Jurkat, Clone E6-1 (cell line): ENCODE measurements around the gene LBH.
A peak's percentile ranks its signal among the peaks of the same experiment; 100 is the strongest.

Source experiments
- DNase-seq: peaks from one replicate; pipeline ENCODE4 v3.0.0-alpha.2; 2011; ENCODE audit warnings: low read depth, low spot score
- H3K4me3 ChIP-seq: 2 replicates; pipeline ENCODE4 v1.5.1; 2011; ENCODE audit warnings: mild to moderate bottlenecking, low read length, control low read depth, moderate library complexity

Gene LBH

DNA sequence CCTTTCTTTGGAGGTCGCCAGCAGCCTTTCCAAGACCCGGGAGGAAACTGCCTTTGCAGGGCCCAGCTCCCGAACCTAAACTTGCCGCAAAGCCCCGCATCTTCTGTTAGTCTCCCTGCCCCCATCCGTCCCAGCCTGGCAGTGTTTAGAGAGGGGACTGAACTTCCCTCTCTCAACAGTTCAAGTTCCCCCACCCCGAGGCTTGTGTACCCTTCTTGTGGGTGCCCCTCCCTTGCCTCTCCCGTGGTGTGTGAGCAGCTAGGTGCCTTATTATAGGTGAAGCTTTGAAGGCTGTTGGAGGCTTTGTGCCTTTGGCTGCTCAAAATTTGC, 1.4 kb downstream of the LBH start:
- no peak for DNase-seq
- peak overlapping the region; percentile 60 for H3K4me3 ChIP-seq

DNA sequence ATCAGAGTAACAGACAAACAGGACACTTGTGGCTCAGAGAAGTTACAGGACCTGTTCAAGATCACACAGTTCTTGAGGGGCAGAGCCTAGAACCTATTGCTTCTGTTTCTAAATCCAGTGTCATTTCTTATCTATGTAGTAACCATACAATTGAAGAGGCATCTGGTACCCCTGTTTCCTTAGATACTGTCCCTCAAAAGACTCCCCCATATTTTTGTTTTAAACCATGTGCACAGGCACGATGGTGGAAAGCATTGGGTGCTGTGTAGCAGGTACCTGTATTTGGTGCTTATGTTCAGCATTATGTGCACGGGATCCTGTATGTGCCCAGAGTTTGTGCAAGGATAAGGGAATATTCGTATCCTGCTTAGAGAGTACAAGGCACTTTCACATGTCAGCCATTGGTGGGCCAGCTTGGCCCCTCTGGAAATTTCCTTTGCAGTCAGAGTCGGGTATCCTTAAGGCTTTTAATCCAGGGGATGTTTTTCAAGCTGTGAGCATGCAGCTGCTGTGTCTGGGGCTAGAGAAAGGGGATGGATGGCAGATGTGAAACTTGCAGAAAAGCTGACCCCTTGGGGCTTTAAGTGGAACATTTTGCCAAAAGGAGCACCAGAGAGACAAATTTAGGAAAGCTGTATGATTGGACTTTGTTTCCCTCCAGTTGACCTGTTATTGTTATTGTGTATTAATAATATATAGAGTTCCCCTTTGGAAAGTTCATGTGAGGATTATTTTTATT, 2.1 kb downstream of the LBH start:
- no peak for DNase-seq
- H3K4me3 ChIP-seq = peak overlapping the region; percentile 60

DNA sequence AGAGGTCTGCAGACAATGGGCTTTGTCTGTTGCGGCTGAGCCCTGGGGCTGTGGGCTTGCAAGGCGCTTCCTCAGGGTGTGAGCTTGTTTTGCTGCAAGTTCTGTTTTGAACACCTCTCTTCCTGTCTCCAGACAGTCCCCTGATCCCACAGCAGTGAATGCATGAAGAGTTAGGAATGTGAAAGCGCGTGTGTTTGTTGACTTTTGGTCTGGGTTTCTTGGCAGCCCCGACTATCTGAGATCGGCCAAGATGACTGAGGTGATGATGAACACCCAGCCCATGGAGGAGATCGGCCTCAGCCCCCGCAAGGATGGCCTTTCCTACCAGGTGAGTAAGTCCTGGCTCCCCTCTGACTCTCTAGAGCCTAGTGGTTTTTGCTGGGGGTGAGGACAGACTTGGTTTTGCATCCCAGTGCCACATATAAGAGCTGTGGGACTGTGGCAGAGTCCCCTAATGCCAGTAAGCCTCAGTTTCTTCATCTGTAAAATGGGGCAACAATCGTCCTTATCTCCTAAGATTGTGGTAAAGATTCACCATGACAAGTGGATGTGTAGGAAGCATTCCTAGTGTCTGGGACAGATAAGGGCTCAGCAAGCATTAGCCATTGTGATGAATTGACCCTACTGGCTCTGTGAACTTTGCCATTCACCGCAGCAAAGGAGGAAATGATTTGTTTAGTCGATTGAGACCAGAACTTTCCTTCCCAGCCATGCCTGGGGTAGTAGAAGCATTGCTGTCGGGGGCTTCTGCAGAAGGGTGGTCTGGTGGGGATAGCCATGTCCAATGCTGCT, 3.0 kb downstream of the LBH start:
- DNase-seq = no peak
- no peak overlapping the region for H3K4me3 ChIP-seq

DNA sequence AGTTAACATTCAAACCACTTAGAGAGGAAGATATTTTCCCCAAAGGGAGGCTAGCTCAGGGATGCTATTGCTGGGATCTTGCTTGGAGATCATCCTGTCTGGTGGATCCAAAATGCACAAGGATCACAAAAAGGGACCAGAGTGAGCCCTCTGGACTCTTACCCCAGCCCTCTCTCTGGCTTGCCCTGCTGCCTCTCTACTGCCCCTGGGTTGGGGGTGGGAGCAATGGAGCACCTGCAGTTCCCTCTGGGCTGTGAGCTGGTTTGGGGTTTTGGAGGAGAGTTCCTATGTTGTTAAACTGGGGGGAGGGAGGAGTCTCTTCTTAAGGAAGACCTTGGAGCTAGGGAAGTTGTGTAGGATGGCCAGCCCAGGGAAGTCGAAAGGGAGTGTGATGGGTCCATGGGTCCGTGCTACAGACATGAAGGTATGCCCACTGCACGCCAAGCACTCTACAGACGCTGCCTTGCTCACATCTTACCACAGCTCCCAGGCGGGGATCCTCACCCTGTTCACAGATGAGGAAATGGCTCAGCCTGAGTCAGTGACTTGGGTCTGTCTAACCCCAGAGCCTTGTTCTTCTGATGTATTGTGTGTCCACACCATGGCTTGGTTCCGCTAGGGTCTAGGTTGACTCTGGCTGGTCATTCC, 3.8 kb downstream of the LBH start:
- DNase-seq = no peak
- no peak overlapping the region for H3K4me3 ChIP-seq

DNA sequence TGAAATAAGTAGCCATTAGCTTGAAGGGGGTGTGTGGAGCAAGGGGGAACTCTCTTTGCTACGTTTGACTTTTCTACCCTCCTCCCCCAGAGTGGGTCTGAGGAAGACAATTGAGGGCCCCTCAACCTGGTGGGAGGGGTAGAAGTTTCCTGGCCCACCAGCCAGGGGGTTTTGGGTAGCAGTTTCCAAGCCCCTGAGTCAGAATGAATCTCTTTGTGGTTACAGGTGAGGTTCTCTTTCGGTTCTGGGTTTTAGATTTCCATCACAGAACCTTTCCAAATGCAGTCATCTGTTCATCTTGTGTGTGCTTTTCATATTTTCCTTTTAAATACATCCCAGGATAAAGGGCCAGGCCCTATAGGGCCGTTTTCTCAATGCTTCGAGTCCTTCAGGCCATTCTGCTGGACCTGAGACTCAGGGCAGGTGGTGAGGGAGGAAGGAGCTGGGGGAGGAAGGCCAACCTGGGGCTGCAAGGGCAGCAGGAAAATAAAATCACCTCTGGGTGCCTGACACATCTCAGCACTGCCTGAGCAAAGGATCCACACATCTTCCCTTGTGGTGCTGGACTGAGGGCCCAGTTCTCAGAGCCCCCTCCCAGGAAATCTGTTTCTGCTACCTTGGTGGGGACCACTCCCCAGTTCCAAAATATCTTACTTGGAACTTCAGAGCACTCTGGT, 4.7 kb downstream of the LBH start:
- no peak overlapping the region for H3K4me3 ChIP-seq
- no peak for DNase-seq

DNA sequence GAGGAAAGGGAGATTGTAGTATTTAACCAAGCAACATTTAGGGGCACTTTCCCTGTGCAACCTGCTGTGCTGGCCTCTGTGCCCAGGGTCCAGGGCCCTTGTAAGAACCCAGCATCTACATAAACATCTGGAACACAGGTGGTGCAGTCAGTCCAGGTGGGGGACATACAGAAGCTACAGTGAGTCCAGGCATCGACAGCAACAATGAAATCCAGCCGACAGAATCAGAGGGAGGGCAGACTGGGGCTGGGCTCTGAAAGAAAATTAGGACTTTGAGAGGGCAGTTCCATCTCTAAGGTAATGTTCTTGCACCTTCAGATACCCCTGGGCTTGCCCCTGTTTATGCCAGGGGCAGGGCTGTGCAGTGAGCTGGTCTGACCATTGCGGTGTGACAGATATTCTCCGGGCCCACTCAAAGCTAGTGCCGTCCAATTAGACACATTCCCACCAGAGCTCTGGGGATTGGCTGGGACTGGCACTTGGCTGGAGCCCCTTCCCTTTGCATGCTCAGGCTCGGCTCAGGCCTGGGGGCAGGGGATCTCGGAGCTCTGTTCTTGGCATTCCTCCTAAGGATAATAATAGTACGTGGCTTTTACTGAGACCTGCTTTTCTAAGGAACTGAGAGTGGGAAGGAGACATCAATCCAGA, 5.4 kb downstream of the LBH start:
- no peak for DNase-seq
- H3K4me3 ChIP-seq = no peak overlapping the region

DNA sequence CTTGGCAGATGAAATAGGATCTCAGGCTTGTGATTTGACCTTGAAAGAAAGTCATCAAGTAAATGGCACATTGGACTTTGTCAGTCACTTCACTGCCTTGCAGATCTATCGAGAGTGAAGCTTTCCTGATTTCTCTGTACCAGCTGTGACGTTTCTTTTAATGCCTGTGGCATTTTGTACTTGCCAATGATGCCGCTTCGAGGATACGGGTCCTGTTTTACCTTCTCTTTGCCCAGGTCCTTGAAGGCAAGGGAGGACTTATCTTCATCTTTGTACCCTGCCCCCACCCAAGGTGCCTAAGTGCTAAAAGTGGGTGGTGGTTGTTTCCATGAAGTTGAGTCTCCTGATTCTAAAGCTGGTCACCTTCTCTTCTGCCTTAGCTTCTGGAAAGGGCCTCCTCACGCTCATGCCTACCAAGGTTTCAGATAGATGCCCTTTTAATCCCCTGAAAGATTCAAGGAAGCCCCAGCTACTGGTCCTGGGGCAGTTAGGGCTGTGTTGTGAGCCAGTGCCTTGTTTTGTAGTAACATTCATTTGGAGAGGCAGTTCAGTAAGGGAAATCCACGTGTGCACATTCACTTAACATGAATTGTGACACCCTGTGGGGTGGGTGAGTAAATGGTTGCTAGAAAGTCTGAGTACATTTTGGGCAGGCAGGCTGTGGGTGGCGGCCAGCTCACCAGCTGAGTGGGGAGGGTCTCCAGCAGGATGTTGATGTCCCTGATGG, 6.1 kb downstream of the LBH start:
- DNase-seq = no peak
- H3K4me3 ChIP-seq = no peak overlapping the region

DNA sequence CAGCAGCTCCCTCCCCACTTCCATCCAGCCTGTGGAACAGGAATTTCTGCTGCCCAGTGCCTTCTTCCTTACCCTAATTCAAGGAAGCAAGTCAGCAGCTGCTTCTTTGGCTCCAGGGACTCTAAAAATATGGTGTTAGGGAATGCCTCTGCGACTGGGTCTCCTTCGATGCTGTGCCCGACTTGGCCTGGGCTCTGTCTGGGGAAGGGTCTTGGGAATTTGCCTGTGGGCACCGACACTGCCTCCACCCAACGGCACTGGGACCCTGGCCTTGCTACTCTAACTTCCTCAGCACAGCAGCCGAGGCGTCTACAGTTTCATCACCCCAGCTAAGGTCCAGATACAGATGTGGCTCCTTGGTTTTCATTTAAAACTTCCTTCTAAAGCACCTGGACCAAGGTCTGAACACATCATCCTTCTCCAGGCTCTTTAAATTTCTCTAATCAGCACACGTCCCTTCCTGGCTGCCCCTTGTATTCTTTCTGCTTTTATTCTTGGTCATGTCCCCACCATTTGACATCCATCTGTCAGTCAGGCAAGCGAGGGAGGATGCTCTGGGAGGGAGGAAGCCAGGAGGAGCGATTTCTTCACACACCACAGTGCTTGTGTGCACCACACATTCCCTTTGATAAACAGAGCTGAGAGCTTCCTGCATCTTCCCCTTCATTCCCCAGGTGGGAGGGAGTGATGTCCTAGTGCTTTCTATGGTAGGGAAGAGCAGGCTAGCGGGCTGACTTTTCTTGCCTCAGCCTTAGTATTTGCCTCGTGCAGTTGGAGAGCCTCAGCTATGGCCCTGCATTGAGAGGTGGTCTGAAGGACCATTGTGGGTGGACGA, 6.8 kb downstream of the LBH start:
- no peak for DNase-seq

DNA sequence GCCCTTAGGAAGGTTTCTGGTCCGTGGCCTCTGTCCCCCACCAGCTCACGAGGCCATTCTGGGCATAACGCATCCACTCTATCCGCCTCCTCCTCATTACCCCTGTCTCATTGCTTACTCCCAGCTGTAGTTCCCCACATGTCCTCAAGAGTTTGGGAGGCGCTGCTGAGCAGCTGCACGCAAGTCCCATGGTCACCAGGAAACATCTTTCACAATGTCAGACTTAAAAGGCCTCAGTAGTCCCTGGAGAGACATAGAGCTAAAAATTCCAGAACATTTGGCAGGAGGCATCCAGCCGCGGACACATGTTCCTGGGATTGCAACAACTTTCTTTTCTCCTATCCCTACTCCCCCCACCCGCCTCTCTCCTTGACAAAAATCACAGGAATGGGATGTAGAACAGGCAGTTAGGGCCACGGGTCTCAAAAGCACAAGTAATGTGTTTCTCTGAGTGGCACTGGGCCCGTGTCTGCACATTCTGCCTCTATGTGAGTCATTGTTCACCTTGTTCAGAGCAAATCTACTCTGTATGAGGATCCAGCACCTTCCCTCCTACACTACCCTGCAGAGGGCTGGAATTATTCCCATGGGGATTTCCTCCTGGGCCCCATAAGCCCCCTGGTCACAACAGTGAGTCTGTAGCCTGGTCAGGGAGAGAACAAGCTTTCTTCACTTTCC, 8.1 kb downstream of the LBH start:
- H3K4me3 ChIP-seq = no peak overlapping the region
- DNase-seq = peak; percentile 48

More for the DNA sequence above, 6.8 kb downstream of the LBH start:
- no peak overlapping the region for H3K4me3 ChIP-seq

DNA sequence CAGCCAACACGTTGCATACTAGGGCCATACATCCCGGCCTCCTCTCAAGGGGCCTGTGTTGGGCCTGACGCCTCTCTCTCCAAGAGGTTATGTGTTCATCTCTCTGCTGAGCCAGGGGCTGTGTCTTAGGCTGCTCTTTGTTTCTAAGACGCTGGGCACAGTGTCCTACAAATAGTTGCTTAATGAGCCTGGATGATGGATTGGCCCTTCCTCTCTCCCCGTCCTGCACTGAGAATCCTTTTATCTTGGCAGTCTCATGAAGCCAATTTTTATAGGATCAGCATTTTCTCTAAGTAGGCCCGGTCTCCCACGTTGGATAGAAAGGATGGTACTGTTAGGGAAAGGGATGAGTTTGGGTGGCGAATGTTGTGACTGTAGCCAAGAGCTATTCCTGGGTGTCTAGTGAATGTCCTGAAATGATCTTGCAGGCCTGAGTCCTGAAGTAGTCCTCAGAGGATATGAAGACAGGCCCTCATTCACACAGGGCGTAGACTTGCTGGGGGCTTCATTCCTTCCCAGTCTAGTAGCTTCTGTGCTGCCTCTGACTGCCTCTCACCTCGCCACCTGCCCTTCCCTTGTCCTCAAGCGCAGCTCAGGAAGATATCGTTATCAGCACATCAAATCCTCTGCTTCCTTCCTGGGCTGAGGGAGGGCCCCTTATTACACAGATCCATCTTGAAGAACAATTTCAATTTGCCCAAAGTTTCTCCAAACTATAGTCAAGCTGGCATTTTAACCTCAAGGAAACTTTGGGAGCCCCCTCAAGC, 8.8 kb downstream of the LBH start:
- no peak overlapping the region for H3K4me3 ChIP-seq
- no peak for DNase-seq

DNA sequence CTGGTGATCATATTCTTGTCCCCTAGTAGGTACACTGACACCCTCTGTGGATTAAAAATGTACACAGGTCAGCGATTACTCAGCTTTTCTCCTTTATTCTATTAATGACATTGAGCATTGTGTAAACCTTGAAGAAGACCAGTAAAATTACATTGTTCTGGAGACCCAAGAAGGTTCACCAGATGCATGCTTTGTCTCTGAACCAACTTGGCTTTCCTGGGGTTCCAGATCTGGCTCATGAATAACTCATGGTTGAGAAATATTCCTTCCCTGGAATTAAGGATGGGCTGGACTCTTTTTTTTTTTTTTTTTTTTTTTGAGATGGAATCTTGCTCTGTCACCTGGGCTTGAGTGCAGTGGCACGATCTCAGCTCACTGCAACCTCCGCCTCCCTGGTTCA, 11.9 kb downstream of the LBH start:
- H3K4me3 ChIP-seq = no peak overlapping the region
- no peak for DNase-seq

DNA sequence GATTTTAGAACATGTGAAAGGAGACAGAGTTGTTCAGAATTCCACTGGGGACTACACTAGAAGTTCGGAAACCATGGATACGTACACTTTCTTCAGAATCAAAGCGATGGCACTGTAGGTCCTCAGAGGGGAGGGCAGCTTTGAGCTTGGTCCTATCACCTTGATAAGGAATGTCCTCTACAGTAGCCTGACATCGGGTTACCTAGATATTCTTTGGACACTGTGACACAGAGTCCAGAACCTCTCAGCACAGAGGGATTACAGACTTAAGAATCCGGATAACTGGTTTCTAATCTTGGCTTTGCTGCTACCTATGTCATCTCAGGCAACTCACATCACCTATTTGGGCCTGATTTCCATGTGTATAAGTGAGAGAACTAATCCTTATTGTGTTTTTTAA, 14.0 kb downstream of the LBH start:
- H3K4me3 ChIP-seq = no peak overlapping the region
- DNase-seq = no peak

DNA sequence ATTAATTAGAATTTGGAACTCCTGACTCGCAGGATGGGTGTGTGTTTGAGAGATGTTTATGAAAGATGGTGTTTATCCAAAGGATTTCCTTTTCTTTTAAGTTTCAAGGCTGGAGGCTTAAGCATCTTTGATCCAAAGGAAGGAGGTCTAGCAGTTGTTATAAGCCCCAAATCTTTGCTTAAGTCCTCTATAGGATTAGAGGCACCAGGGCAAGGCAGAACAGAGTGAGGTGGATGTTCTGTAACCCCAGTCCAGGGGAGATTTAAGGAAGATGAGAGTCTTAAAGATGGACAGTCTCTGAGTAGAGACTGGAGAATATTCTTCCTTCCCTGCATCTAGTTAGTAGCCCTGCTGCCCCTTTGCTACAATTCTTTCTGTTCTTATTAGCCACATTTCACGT, 17.5 kb downstream of the LBH start:
- no peak overlapping the region for H3K4me3 ChIP-seq
- no peak for DNase-seq

DNA sequence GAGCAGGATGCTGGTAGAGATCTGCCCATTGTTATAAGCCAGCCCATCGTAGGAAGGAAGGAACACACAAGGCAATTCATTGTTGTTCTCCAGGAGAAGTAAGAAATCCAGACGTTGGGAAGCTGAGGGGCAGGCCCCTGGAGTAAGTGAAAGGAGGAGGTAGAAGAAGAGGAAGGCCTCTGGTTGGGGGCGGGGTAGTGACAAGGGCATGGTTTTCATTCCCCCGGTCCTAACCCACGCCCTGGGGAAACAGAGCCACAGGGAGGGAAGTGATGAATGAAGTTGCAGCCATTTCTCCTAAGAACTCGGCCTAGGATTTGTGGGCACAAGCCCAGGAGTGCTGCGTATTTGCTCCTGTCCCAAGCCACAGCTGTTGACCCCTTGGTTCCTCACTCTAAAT, 18.0 kb downstream of the LBH start:
- H3K4me3 ChIP-seq = no peak overlapping the region
- no peak for DNase-seq

DNA sequence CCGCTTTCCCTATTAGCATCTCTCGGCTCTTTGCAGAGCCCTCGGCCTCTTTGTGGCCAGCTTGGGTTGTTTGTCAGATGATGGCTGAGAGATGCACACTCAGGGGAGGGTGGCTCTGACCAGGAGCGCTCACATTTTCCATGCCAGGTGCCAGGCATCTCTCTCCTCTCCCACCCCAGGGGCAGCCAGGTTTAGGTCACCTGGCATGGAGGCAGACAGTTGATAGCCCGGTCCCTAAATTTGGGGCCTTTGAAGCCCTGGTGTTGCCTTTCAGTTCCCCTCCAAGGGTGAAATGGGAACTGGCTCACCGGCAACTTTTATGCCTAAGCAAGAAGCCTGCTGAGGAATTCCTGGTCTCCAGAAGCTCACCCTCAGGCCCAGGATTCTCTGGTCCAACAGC, 19.1 kb downstream of the LBH start:
- no peak overlapping the region for H3K4me3 ChIP-seq
- DNase-seq = no peak

DNA sequence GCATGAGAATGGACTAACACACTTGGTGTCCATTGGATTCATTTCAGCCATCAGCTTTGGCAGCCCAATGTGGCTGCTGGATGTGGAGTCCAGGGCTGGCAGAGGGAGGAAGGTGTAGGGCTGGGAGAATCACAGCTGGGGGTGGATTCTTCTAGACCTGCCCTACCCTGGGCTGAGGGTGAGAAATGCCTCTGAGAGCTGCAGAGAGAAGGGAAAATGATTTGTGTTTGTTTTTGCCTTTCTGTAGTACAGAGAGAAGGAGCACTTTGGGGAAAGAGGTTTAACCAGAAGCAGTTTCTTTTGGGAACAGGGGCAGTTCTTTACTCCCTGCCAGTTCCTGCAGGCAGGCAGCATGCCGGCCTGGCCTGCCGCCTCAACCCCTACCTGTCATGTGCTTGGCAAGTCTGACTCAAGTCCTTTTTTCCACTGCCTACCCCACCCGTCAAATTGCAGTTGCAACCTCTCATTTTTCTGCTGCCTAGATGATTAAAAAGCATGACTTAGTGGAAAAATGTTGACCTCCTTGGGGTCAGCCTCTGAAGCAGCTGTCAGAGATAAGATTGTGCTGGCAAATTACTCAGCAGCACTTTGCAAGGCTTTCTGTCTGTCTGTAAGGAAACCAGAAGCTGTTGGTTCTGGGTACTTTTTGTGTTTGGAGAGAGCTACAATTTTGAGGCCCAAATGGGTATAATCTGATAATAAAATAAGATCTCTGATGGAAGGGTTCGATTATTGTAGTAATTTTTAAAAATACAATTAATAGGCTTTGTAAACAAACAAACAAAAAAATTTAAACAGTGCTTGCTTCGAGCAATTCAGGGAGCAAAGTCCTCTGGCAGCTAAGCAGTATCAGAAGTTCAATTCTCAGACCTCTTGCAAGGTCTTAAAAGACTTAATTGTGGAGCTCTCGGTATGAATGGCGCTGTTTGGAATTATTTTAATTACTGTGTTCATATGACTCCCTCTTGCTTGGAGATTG, 21.7 kb downstream of the LBH start:
- no peak overlapping the region for H3K4me3 ChIP-seq
- no peak for DNase-seq
